Breast epithelium (tissue), 3 donors: ENCODE data around the gene DNHD1.

ENCODE experiments used
- POLR2AphosphoS5 ChIP-seq, 3 donors: sonication (generic); formaldehyde crosslinking; IDR thresholded peaks; one replicate each; pipeline ENCODE4 v1.6.1; 2017; ENCODE audit warnings: antibody characterized with exemption in 3 of 3
- TF ChIP-seq, protein P1 (sequence below), 3 donors: fragments of 450-650 bp; IDR thresholded peaks; one replicate each; pipeline ENCODE4 v1.5.1; 2016 to 2017; ENCODE audit warnings: antibody characterized with exemption in 3 of 3, mild to moderate bottlenecking in 3 of 3, moderate library complexity in 3 of 3

DNA sequence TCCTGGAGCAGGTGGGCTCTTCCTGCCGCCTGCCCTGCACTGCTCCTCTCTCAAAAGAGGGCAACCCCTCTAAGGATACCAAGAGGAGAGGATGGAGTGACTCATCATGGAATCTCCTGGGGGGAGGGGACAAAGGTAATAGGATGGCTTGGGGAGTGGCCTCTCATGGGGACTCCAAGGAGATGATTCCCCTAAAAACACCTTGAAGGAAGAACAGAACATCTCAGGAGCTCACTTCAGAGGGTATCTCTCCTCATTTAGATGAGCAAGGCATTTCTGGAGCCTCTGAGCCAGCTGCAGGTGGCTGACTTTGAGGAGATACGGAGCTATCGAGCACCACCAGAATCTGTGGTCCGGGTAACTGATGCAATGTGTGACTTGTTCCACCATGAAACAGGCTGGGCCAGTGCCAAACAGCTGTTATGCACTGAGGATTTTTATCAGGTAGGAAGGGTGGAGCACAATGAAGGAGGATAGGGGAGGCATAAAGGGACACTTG is 66.1 kb downstream of the DNHD1 start:
- TF ChIP-seq, protein P1, sequence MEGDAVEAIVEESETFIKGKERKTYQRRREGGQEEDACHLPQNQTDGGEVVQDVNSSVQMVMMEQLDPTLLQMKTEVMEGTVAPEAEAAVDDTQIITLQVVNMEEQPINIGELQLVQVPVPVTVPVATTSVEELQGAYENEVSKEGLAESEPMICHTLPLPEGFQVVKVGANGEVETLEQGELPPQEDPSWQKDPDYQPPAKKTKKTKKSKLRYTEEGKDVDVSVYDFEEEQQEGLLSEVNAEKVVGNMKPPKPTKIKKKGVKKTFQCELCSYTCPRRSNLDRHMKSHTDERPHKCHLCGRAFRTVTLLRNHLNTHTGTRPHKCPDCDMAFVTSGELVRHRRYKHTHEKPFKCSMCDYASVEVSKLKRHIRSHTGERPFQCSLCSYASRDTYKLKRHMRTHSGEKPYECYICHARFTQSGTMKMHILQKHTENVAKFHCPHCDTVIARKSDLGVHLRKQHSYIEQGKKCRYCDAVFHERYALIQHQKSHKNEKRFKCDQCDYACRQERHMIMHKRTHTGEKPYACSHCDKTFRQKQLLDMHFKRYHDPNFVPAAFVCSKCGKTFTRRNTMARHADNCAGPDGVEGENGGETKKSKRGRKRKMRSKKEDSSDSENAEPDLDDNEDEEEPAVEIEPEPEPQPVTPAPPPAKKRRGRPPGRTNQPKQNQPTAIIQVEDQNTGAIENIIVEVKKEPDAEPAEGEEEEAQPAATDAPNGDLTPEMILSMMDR (IDR thresholded peaks at IDR 0.05), result no peak
- TF ChIP-seq POLR2AphosphoS5 (IDR thresholded peaks at IDR 0.05), result no peak
